A673 (cell line): Measurements from ENCODE around the gene GLT6D1.

Experiments
- EZH2 ChIP-seq: fragments of 200-600 bp; sonication (generic); IDR thresholded peaks from 2 replicates; pipeline ENCODE4 v1.6.1; 2017; ENCODE audit warnings: borderline replicate concordance, low read depth, mild to moderate bottlenecking, mixed read lengths, antibody characterized with exemption, low read length; ENCODE audit not compliant: poor library complexity, severe bottlenecking
- TF ChIP-seq, protein P1 (sequence below): fragments of 300-800, 200-600 bp; sonication (generic); conservative IDR thresholded peaks from 2 replicates; pipeline ENCODE4 v1.5.1; 2017; ENCODE audit warnings: low read depth, mild to moderate bottlenecking, antibody characterized with exemption, low read length, moderate library complexity, mixed read lengths

- TF ChIP-seq, protein P1, sequence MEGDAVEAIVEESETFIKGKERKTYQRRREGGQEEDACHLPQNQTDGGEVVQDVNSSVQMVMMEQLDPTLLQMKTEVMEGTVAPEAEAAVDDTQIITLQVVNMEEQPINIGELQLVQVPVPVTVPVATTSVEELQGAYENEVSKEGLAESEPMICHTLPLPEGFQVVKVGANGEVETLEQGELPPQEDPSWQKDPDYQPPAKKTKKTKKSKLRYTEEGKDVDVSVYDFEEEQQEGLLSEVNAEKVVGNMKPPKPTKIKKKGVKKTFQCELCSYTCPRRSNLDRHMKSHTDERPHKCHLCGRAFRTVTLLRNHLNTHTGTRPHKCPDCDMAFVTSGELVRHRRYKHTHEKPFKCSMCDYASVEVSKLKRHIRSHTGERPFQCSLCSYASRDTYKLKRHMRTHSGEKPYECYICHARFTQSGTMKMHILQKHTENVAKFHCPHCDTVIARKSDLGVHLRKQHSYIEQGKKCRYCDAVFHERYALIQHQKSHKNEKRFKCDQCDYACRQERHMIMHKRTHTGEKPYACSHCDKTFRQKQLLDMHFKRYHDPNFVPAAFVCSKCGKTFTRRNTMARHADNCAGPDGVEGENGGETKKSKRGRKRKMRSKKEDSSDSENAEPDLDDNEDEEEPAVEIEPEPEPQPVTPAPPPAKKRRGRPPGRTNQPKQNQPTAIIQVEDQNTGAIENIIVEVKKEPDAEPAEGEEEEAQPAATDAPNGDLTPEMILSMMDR: no peak
- no peak for TF ChIP-seq EZH2
These were observed 22.6 kb upstream of the GLT6D1 start for GRCh38 chr9:135661816-135662560.
